OCI-LY3 (cell line): ENCODE results near the gene PICK1.

Experiments used
- CTCF ChIP-seq: fragments of 200-600, 300-600 bp; sonication (generic); IDR thresholded peaks from 2 replicates; pipeline ENCODE4 v1.5.1; 2014; ENCODE audit warnings: antibody characterized with exemption, low read length, low read depth
- EZH2phosphoT487 ChIP-seq: fragments of 200-600 bp; shearing (Covaris generic); IDR thresholded peaks from 2 replicates; pipeline ENCODE4 v1.6.1; 2018; ENCODE audit warnings: antibody characterized with exemption, mixed run types, low read depth

GRCh38 chr22:38071421-38072321, 14.5 kb downstream of the PICK1 start:
- no peak for TF ChIP-seq CTCF
- no peak for TF ChIP-seq EZH2phosphoT487
